ENCODE measurements around the gene S100A9. TPM values are rescaled to one million over a fixed set of nuclear protein-coding genes. Genes with fewer than 3 reads are reported as not detected.

Gene S100A9
- total RNA-seq, 2 donors from 2014 or later: 65.7 to 199 TPM

DNA sequence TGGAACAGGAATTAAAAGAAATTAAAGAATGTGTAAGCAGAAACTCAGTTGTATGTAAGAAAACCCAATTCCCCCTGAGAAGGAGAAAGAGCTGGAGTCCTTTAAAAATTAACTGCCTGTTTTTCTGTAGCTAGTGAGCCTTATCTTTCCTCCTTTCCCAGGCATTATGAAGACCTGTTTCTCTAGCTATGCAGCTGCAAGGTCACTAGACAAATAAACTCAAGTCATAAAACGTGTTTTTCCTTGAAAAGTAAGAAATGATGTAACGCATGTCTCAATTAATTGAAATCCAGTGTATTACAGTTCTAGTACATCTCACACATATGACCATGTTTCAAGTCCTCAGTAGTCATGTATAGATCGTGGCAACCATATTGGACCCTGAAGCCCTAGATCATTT, 12.5 kb downstream of the S100A9 start:
- Histone ChIP-seq H3K4me3 (no peak overlapping the region), H3K4me1 (no peaks in the 10 kb centered on the region), H3K27ac (no peak overlapping the region), H3K9me3 (no peaks in the 10 kb centered on the region), H3K27me3 (no peaks in the 10 kb centered on the region), H3K36me3 (no peaks in the 10 kb centered on the region)
- no peak for TF ChIP-seq CTCF (IDR thresholded peaks at IDR 0.05)
- no peak for DNase-seq (ENCODE audit: low spot score)

- H3K4me1 ChIP-seq: no peaks in the 10 kb centered on the region
- DNase-seq (ENCODE audit: low spot score): no peak
- TF ChIP-seq CTCF (IDR thresholded peaks at IDR 0.05): no peak
- no peaks in the 10 kb centered on the region for H3K27me3 ChIP-seq
- no peaks in the 10 kb centered on the region for H3K36me3 ChIP-seq
- no peaks in the 10 kb centered on the region for H3K9me3 ChIP-seq
- H3K4me3 ChIP-seq: no peak overlapping the region
- no peak overlapping the region for H3K27ac ChIP-seq
These were observed 13.6 kb downstream of the S100A9 start for GRCh38 chr1:153371231-153371630.

GRCh38 chr1:153372571-153372970, 14.9 kb downstream of the S100A9 start:
- no peaks in the 10 kb centered on the region for H3K4me1 ChIP-seq
- DNase-seq (ENCODE audit: low spot score): no peak
- H3K27ac ChIP-seq: no peak overlapping the region
- TF ChIP-seq CTCF (IDR thresholded peaks at IDR 0.05): no peak
- H3K27me3 ChIP-seq: no peaks in the 10 kb centered on the region
- no peaks in the 10 kb centered on the region for H3K36me3 ChIP-seq
- H3K4me3 ChIP-seq: no peak overlapping the region
- H3K9me3 ChIP-seq: no peaks in the 10 kb centered on the region

DNA sequence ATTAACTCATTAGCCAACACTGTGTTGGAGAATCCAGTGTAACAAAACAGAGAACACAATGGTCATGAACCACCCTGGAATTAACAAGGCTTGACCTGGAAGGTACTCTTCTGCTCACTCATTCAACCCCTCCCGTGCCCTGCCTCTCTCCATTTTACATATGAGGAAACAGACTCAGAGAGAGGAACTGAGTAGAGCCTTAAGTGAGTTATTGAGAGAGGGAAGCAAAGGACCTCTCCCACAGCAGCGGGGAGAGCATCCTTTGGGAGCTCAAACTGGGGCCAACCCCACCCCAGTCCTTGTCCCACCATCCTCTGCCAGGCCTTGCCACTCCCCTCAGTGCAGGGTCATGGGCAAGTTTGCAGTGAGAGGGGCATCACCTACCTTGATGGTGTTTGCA, 16.4 kb downstream of the S100A9 start:
- H3K4me1 ChIP-seq: no peaks in the 10 kb centered on the region
- H3K9me3 ChIP-seq: no peaks in the 10 kb centered on the region
- H3K27ac ChIP-seq: no peak overlapping the region
- no peak for TF ChIP-seq CTCF (IDR thresholded peaks at IDR 0.05)
- H3K4me3 ChIP-seq: no peak overlapping the region
- H3K27me3 ChIP-seq: no peaks in the 10 kb centered on the region
- no peaks in the 10 kb centered on the region for H3K36me3 ChIP-seq
- DNase-seq (ENCODE audit: low spot score): peak; percentile 52

- no peaks in the 10 kb centered on the region for H3K9me3 ChIP-seq
- no peaks in the 10 kb centered on the region for H3K4me1 ChIP-seq
- TF ChIP-seq CTCF (IDR thresholded peaks at IDR 0.05): no peak
- no peaks in the 10 kb centered on the region for H3K27me3 ChIP-seq
- no peak for DNase-seq (ENCODE audit: low spot score)
- no peaks in the 10 kb centered on the region for H3K36me3 ChIP-seq
- H3K27ac ChIP-seq: no peak within 1 kb of the TSS
- no peak within 1 kb of the TSS for H3K4me3 ChIP-seq
These were observed 17.9 kb downstream of the S100A9 start, which contains the start of gene S100A12 for GRCh38 chr1:153375511-153375910. TSS of gene S100A12 (minus strand) at chr1:153375621. CDS start at chr1:153374592, 1,029 bp downstream.

GRCh38 chr1:153379591-153379990, 21.9 kb downstream of the S100A9 start:
- Histone ChIP-seq H3K4me1 (no peaks in the 10 kb centered on the region), H3K36me3 (no peaks in the 10 kb centered on the region), H3K9me3 (peaks cover 0 to 19% of the 10 kb centered on the region in 2 donors), H3K27me3 (no peaks in the 10 kb centered on the region), H3K4me3 (no peak overlapping the region), H3K27ac (no peak overlapping the region)
- TF ChIP-seq CTCF (IDR thresholded peaks at IDR 0.05): no peak
- DNase-seq (ENCODE audit: low spot score): no peak
